ENCODE measurements around the gene NSDHL.

DNA sequence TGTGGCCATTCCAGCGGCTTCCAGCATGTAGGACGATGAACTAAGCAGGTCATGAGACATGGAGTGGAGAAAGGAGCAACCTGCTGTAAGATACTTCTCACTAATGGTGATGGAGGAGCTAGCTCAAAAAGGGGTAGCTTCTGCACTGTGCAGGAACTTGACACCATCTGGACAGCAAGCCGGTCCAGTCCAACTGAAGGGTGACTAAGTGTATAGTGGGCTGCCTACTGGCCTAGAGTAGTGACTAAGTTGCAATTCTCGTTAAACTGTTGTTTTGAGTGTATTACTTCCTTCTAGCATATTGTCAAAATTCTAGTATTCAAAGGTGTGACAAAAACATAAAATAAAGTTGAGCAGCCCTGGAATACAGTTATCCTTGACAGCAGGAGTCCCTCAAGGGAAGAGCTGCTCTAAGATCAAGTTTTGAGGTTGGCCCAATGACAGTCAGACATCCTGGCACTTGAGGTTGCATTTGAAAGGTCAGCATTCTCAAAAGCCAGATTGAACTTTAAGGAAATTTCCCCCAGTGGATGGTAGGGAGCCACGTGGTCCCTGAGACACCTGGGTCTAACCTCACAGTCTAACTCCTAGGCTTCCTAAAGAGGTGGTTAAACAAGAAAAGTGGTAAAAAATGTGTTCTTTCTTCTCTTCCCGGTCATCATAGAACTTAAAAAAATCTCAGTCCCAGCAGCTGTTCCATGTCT, 8.3 kb upstream of the NSDHL start:
- TF ChIP-seq MAX (IDR thresholded peaks at IDR 0.05; ENCODE audit: low read depth, low read length) = no peak
- TF ChIP-seq, protein P1, sequence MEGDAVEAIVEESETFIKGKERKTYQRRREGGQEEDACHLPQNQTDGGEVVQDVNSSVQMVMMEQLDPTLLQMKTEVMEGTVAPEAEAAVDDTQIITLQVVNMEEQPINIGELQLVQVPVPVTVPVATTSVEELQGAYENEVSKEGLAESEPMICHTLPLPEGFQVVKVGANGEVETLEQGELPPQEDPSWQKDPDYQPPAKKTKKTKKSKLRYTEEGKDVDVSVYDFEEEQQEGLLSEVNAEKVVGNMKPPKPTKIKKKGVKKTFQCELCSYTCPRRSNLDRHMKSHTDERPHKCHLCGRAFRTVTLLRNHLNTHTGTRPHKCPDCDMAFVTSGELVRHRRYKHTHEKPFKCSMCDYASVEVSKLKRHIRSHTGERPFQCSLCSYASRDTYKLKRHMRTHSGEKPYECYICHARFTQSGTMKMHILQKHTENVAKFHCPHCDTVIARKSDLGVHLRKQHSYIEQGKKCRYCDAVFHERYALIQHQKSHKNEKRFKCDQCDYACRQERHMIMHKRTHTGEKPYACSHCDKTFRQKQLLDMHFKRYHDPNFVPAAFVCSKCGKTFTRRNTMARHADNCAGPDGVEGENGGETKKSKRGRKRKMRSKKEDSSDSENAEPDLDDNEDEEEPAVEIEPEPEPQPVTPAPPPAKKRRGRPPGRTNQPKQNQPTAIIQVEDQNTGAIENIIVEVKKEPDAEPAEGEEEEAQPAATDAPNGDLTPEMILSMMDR (IDR thresholded peaks at IDR 0.05; ENCODE audit: low read depth, low read length) = no peak

All from NB4 (cell line).